Daoy (cell line): ENCODE measurements around the gene ANKRD10. TPM values are rescaled to one million over a fixed set of nuclear protein-coding genes. Genes with fewer than 3 reads are reported as not detected.
"Not testable (repeated sequence)": the region's sequence is repeated elsewhere in the genome, so short reads cannot be mapped to it uniquely, and the experiment has no call there.

ENCODE experiments used
- DNase-seq: peaks from one replicate; pipeline ENCODE4 v3.0.0-alpha.2; 2015; ENCODE audit warnings: low read depth
- total RNA-seq: library from RNA; depleted of rRNA; stranded (reverse); fragments of >200 nt; shearing (Covaris generic); gene quantifications from 2 replicates; pipeline ENCODE4 v1.2.3, GENCODE V29; 2014

The ANKRD10 gene
- total RNA-seq, 1 experiment from 2014 or later, result 25.2 TPM

DNA sequence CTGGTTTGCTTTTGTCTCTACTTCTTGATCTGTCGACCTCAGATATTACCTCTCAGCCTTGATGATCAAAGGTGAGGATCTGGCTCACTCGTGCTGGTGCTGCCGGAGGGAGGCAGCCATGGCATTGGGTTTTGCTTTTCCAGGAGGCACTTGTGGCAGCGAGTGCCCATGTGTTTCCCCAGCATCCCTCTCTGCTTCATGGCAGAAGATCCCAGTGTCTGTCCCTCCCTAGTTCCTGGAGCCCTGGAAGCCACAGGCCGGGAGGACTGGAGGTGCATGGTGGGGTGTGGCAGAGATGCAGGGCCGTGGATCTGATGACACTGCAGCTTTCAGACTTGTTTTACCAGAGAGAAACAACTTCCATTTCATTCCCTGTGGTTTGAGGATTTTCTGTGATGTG, 47.5 kb downstream of the ANKRD10 start:
- DNase-seq, result no peak

DNA sequence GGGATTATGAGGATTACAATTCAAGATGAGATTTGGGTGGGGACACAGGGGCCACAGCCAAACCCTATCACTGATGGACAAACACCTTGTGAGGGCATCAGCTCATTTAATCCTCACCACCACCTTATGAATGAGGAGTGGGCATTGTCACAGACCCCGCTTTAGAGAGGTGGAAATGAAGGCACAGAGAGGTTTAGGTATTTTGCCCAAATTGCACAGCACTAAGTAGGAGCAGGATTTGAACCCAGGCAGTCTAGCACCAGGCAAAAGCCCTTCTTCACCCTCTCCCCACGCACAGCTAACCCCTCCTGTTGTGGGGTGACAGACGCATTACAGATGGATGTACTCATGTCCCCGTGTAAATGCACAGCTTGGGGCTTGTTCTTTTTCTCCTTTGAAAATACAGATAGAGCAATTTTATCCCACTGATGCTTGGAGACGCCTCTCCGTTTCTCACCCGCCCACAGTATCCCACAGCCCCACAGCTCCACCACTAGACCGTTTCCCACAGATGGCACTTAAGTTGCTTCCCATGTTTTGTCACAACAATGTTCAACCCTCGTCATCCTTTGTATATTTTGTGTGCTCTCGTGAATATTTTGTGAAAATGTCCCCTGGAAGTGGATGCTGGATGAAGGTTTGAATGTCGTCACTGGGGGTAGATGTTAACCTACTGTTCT, 48.2 kb downstream of the ANKRD10 start:
- DNase-seq, result no peak

DNA sequence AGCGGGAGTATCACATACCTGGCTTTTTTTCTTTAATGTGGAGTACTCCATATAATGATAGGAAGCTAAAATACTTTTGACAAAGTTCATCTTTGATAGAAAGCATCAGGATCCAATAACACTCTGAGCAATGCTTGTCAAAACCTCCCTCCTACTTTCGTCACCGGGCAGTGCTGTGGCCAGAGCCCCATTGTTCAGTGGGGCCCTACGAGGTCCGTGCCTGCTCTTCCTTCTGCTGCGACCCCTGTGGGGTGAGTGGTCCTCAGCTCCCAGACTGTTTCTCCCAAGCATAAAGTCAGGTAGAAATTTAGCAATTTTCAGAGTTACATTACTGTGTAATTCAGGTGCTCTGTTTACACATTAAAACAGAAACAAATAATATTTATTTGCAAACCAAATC, 51.2 kb downstream of the ANKRD10 start:
- DNase-seq, result no peak

DNA sequence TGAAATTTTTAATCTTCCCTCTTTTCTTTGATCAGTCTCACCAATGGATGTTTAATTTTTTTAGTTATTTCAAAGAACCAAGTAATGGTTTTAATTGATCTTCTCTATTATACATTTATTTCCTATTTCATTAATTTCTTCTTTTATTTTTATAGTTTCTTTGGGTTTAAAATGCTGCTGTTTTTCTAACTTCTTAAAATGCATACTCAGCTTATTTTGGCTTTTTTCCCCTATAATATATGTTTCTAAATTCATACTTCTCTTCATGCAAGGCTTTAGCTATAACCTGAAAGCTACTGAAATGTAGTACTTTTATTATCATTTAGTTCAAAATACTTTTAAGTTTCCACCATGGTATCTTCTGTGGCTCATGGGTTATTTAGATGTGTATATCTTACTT, 53.9 kb downstream of the ANKRD10 start:
- no peak for DNase-seq

DNA sequence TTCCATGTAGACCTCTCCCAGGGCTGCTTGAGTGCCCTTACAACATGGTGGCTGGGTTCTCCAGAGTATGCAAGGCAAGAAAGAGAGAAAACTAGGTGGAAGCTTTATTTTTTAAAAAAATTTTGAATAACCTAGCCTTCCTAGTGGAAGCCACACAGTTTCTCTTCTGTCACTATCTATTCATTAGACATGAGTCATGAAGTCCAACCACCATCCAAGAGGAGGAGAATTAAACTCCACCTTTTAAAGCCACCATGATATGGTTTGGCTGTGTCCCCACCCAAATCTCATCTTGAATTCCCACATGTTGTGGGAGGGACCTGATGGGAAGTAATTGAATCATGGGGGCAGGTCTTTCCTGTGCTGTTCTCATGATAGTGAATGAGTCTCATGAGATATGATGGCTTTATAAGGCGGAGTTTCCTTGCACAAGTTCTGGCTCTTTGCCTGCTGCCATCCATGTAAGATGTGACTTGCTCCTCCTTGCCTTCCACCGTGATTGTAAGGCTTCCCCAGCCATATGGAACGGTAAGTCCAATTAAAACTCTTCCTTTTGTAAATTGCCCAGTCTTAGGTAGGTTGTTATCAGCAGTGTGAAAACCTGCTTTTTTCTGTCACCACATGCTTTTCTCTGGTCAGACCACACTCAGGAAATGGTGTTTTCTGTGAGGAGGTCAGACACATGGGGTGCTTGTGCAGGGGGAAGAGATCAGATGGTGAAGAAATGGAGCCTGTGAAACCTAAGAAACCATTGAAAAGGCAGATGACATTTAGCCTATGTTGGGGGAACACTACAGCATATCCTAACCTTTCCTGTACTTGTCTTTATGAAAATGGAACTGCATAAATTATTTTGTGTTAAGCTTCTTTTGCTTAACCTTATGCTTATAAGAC, 57.7 kb downstream of the ANKRD10 start:
- DNase-seq, result no peak

DNA sequence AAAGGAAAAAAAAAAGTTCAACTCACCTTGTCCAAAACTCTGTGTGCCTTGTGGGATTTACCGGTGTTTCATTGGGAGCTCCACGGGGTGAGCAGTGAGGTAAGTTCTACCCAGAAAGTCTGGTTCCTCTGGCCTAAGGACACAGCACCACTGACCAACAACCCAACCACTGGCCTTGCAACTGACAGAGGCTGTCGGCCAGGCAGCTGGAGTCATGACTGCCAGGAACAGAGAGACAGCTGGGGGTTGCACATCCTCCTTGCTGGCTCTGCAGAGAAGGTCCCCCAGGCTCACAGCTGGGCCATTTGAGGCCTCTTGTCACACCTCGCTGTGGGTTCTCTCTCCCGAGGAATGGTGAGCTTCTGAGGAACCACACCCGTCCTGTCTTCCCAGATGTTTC, 59.5 kb downstream of the ANKRD10 start:
- no peak for DNase-seq

DNA sequence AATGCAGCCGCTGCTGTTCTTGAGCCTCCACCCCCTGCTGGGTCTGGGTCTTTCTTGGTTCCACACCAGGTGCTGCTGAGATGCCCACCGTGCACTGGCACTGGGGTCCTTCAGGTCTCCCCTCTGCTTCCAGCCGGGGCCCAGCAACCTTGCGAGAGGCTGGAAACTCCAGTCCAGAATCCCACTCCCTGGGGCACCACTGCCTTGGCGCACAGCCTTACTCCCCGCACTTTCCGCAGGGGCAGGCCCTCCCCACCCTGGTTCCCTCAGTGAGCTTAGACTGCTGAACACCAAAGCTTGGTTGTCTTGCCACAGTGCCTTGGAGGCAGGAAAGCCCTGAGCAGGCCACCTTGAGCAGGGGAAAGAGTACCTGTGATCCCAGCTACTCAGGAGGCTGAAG, 60.0 kb downstream of the ANKRD10 start:
- DNase-seq, result no peak

DNA sequence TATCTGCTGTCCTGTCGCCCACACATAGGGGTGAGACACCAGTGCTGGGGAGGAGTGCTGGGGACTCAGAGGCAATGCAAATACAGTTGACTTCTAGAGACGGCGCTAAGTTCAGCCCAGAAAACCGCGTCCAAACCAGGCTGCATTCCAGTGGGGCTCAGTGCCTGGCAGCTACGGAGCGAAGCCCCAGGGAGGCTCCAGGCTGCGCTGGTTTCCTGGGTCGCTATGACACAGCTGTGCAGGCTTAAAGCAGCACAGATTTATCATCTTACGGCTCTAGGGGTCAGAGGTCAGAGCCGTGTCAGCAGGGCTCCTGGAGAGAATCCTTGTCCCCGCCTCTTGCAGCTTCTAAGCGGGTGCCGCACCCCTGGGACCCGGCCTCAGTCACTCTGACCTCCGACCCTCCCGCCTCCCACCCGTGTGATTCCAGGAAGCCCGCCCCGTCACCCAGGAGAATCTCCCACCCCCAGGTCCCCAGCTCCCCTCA, 61.6 kb downstream of the ANKRD10 start:
- no peak for DNase-seq

DNA sequence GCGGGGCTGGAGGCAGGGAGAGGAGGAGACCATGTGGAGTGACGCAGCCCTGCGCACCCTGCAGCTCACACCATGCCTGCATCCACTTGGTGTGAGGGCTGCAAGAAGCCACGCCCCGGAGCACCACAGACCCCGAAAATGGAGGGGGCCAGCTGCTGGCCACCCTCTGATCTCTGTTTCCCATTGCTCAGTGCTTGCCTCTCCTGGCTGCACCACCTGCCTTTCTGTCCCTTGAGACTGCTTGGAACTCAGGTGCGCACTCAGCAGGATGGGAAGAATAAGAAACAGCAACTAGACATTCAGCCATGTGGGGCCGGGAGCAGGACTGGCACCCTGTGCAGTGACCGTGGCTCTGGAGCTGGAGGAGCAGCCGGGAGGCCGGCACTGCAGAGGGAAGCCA, 64.0 kb downstream of the ANKRD10 start:
- DNase-seq, result no peak

DNA sequence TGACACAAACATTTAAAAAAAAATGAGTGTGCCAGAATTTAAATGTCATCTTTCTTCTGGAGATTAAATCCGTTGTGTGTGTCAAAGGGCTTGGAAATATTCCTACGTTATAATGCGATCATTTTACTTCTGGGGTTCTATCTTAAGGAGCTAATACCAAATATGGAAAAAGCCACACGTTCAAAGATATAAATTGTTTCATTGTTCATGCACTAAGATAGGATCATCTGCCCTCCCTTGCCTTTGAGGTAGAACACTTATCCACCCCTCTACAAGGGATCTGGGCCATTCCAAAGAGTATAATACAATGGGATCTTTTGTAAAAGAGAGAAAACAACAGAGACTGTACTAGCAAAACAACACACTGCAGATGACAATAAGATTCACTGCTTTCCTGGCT, 64.9 kb downstream of the ANKRD10 start:
- no peak for DNase-seq

DNA sequence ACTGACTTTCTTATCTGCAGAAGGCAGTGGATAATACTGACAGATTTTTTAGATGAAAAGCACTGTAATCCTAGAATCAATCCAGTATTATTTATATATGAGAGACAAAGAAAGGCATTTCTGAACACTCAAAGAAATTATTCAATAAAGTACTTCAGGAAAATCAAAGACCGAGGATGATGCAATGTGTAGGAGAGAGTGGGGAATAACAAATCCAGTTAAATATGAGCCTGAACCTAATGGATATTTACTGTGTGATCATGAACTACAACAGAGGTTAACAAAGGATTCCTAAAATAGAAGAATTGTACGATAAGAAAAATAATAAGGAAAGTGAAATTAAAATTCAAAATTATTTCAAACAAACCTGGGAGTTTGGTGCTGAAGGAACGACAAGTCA, 69.3 kb downstream of the ANKRD10 start:
- DNase-seq, result no peak

DNA sequence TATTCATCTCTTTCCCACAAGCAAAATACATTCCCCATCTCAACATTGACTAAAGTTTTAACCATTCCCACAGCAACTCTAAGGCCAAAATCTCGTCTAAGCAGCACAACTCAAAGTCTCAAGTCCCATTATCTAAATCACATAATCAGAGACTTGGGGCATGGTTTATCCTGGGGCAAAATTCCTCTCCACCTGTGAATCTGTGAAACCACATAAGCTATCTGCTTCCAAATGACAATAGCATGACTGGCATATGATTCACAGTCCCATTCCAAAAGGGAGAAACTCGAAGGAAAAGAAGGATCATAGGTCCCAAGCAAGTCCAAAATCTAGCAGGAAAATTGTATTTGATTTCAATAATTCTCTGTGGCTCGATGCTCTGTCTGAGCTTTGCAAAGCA, 73.0 kb downstream of the ANKRD10 start:
- peak; percentile 35 for DNase-seq

DNA sequence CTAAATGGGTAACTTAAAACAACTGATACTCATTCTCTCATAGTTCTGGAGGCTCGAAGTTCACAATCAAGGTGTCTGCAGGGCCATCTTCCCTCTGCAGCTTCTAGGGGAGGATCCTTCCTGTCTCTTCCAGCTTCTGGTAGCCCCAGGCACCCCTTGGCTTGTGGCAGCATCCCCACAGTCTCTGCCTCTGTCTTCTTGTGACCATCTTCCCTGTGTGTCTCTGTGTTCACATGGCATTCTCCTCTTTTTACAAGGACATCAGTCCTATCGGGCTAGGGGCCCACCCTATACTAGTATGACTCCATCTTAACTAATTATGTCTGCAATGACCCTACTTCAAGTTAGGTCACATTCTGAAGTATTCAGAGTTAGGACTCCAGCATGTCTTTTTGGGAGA, 73.5 kb downstream of the ANKRD10 start:
- DNase-seq, result no peak

DNA sequence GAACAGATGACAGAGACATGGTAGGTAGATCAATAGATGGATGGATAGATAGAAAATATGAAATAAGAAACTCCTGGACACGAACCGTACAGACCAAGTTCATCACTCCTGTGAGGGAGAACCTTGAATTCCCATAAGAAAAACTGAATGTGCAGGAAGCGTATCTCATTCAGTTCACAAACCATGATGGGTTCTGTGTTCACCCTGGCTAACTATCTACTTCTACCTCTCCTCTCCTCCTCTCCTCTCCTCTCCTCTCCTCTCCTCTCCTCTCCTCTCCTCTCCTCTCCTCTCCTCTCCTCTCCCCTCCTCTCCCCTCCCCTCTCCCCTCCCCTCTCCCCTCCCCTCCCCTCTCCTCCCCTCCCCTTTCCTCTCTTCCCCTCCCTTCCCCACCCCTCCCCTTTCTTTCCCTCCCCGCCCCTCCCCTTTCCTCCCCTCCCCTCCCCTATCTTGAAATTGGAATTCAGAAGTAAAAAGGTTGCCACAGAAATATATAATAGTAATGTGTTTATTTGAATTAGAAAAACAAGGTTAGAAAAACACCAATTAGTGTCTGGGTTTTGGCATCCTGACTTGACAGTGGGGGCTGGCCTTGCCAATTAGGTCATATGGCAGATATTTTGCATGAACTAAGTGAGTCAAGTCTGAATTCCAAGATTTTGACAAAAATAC, 75.9 kb downstream of the ANKRD10 start:
- DNase-seq, result no peak

DNA sequence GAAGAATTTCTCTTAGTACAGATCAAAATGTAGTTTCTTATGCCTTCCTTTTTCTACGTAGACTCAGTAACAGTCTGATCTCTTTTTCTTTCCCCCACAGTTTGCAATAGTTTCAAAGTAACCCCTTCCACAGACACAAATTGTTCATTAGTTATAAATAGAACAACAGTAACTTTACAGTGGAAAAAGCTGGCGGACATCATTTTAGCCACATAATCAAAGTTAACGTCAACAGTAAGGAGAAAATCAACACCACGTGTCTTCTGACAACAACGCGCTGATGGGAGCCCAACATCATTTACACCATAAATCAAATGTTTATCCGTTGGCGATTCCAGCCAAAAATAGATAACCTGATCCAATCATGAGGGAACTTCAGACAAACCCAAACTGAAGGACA, 76.8 kb downstream of the ANKRD10 start:
- no peak for DNase-seq

DNA sequence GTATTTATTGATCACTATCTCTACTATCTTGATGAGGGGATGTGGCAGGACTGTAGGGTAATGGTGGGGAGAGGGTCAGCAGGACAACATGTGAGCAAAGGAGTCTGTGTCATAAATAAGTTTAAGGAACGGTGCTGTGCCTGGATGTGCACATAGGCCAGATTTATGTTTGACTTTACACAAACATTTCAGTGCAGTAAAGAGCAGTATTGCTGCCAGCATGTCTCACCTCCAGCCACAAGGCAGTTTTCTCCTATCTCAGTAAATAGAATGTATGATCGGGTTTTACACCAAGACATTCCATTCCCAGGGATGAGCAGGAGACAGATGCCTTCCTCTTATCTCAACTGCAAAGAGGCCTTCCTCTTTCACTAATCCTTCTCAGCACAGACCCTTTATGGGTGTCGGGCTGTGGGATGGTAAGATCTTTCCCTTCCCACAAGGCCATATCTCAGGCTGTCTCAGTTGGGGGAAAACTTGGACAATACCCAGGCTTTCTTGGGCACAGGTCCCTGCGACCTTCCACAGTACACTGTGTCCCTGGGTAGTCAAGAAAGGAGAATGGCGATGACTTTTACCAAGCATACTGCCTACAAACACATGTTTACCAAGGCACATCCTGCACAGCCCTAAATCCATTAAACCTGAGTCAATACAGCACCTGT, 77.3 kb downstream of the ANKRD10 start:
- not testable (repeated sequence) for DNase-seq

DNA sequence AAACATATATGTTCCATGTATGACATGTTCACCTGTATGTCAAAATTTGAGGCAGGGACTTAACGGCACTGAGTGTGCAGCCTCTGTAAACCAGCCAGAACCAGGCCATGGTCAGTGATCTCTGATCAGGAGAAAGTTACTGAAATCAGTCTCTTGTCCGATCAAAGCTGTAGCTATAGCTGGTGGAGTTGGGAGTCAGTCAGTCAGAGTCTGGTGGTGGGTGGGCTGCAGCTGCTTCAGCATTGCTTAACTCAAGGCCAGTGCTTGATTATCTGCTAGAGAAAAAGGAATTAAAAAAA, 78.3 kb downstream of the ANKRD10 start:
- no peak for DNase-seq

DNA sequence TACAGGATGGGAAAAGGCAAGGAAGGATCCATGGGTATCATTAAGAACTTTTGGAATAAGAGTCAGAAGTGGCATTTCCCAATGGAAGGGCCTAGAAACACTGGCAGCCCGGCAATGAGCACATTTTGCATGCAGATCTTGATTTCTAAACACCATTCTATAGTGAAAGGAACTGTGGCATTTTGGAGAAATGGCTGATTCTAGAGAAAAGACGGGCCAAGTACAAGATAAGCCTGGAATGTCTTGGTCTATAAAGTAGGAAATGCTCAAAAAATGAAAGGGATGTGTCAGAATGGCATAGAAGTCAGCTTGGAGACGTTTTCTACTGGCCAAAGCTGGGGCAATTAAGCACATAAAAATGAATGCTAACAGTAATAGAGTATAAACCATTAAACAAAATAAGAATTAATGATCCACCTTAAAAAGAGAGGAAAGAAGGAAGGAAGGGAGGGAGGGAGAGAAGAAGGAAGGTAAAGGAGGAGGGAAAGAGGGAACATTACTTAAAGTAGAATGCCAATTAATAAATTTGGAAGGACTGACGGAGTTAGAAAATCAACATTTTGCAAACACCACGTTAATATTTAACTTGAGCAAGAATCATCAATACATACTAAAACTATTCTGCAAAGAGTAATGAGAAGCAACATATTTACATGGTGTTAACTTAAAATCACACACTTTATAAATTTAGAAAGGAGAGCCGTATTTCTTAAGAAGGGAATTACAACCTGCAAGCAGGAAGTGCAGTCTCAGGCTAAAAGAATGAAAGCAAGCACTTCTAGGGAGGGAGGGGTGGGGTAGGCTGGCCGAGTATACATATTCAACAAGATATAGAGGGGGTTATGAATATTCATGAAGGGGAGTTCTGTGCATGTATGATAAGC, 78.9 kb downstream of the ANKRD10 start:
- no peak for DNase-seq

DNA sequence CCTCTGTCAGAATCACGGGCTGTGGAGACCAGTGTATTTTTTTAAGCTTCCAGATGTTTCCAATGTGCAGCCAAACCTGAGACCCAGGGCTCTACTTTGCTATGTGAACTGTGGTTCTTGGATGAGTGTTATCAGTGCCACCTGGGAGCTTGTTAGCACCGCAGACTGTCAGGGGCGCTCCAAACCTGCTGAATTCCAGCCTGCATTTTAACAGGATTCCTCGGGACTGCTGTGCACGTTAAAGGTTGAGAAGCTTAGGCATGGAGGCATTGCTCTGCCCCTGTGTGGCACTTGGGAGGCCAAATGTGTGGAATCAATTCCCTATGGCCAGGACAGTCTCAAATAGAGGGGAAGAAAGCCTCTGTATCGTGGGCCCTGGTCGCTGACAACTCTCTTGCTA, 80.3 kb downstream of the ANKRD10 start:
- no peak for DNase-seq

DNA sequence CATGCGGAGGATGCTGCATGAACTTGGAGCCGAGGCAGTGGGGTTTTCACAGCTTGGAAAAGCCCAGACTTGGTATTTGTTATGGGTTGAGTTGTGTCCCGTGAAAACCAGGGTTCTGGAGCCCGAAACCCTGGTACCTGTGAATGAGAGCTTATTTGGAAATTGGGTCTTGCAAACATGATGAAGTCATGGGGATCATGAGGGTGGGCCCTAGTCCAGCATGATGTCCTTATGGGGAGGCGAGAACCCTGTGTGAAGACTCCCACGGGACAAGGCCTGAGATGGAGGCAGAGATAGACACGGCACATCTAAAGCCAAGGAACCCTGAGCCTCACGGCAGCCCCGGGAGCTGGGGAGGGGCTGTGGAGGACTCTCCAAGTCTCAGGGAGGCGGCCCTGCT, 82.3 kb downstream of the ANKRD10 start:
- DNase-seq, result no peak

DNA sequence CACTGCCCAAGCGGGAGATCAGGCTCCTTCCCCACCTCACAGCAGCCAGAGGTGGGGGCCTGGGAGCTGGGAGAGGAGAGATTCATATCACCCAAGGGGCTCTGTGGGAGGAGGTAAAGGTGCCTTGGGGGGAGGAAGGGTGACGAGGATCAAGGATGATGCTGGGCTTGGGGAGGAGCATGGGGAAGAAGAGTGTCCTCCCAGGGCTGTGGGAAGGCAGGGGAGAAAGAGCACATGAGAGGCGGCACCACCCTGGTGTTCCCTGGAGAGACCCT, 82.7 kb downstream of the ANKRD10 start:
- DNase-seq, result no peak
